DND-41 (cell line): ENCODE results near the gene TMEM63C.

Experiments used
- ATAC-seq: fragments of 200-7000 bp; cut with Tn5 transposase; 3 replicates; pipeline ENCODE4 v1.9.1; 2021; ENCODE audit warnings: low read depth; ENCODE audit not compliant: insufficient read depth
- DNase-seq: peaks from one replicate; pipeline ENCODE4 v3.0.0-alpha.2; 2020
- H2AFZ ChIP-seq: 2 replicates; pipeline ENCODE4 v1.6.0; 2012; ENCODE audit warnings: low read depth, low read length
- H3K27ac ChIP-seq: 2 replicates; pipeline ENCODE4 v1.5.1; 2012; ENCODE audit warnings: low read length, inconsistent platforms
- H3K27me3 ChIP-seq: fragments of 200-600 bp; sonication (generic); 2 replicates; pipeline ENCODE4 v1.6.0; 2012; ENCODE audit warnings: low read length, mild to moderate bottlenecking, inconsistent platforms; ENCODE audit not compliant: insufficient read depth, poor library complexity
- H3K36me3 ChIP-seq: 2 replicates; pipeline ENCODE4 v1.5.1; 2012; ENCODE audit warnings: low read length, inconsistent platforms; ENCODE audit not compliant: insufficient read depth
- H3K4me1 ChIP-seq: 2 replicates; pipeline ENCODE4 v1.5.1; 2012; ENCODE audit warnings: mild to moderate bottlenecking, low read length; ENCODE audit not compliant: insufficient read depth
- H3K4me2 ChIP-seq: 2 replicates; pipeline ENCODE4 v1.6.0; 2012; ENCODE audit warnings: mild to moderate bottlenecking, moderate library complexity, low read length, inconsistent platforms; ENCODE audit not compliant: insufficient read depth
- H3K4me3 ChIP-seq, 2 experiments: fragments of 200-600 bp in 1 of 2; shearing (Covaris generic) in 1 of 2; 2 replicates each; pipeline ENCODE4 v1.5.1; 2012 to 2016; ENCODE audit warnings: inconsistent platforms in 2 of 2, low read length in 2 of 2, mild to moderate bottlenecking in 2 of 2, low read depth in 1 of 2, moderate library complexity in 1 of 2
- H3K79me2 ChIP-seq: 2 replicates; pipeline ENCODE4 v1.6.0; 2012; ENCODE audit warnings: low read length, inconsistent platforms; ENCODE audit not compliant: insufficient read depth
- H3K9ac ChIP-seq: 2 replicates; pipeline ENCODE4 v1.6.0; 2012; ENCODE audit warnings: low read depth, mild to moderate bottlenecking, inconsistent platforms, low read length, moderate library complexity
- H3K9me3 ChIP-seq: 2 replicates; pipeline ENCODE4 v1.5.1; 2012; ENCODE audit warnings: low read length, moderate library complexity, mild to moderate bottlenecking, inconsistent platforms; ENCODE audit not compliant: insufficient read depth, severe bottlenecking
- H4K20me1 ChIP-seq: 2 replicates; pipeline ENCODE4 v1.6.0; 2012; ENCODE audit warnings: low read length; ENCODE audit not compliant: insufficient read depth
- EZH2 ChIP-seq: IDR thresholded peaks from 3 replicates; pipeline ENCODE4 v1.6.1; 2012; ENCODE audit warnings: borderline replicate concordance, low read depth, mild to moderate bottlenecking, moderate library complexity, low read length, inconsistent platforms; ENCODE audit not compliant: severe bottlenecking
- TF ChIP-seq, protein P1 (sequence below): IDR thresholded peaks from 2 replicates; pipeline ENCODE4 v1.5.1; 2012; ENCODE audit warnings: borderline replicate concordance, low read length, moderate library complexity, mild to moderate bottlenecking; ENCODE audit not compliant: poor library complexity, severe bottlenecking; ENCODE audit errors: extremely low read depth

Gene TMEM63C

DNA sequence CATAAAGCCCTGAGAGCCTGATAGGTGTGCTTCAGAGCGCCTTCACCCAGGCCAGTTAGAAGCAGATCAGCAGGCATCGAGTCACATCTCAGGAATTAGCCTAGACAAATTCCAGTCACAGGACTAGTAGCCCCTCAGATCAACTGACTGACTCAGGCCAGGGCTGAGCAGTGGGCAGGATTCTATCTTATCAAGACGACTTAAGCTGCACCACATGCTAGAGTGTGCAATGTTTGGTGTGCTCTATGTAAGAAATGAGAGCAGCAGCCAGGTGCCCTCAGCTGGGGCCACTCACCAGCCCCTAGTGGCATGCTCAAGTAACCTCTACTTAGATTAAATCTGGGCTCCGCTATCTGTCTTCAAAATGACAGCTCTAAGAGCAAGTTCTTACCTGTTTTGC, 109.1 kb downstream of the TMEM63C start:
- no peak for DNase-seq
- H2AFZ ChIP-seq, result no peak overlapping the region
- no peak overlapping the region for H3K27ac ChIP-seq
- H3K36me3 ChIP-seq, result peaks cover 22% of the 10 kb centered on the region; the same call in 1 of the 2 replicates
- H3K4me2 ChIP-seq, result no peak overlapping the region
- no peaks in the 10 kb centered on the region for H3K79me2 ChIP-seq
- no peaks in the 10 kb centered on the region for H3K27me3 ChIP-seq
- no peak for TF ChIP-seq EZH2
- TF ChIP-seq, protein P1, sequence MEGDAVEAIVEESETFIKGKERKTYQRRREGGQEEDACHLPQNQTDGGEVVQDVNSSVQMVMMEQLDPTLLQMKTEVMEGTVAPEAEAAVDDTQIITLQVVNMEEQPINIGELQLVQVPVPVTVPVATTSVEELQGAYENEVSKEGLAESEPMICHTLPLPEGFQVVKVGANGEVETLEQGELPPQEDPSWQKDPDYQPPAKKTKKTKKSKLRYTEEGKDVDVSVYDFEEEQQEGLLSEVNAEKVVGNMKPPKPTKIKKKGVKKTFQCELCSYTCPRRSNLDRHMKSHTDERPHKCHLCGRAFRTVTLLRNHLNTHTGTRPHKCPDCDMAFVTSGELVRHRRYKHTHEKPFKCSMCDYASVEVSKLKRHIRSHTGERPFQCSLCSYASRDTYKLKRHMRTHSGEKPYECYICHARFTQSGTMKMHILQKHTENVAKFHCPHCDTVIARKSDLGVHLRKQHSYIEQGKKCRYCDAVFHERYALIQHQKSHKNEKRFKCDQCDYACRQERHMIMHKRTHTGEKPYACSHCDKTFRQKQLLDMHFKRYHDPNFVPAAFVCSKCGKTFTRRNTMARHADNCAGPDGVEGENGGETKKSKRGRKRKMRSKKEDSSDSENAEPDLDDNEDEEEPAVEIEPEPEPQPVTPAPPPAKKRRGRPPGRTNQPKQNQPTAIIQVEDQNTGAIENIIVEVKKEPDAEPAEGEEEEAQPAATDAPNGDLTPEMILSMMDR, result peak; percentile 27
- H3K4me1 ChIP-seq, result no peaks in the 10 kb centered on the region
- H4K20me1 ChIP-seq, result no peaks in the 10 kb centered on the region
- peak; percentile 54; the same call in 2 of the 3 replicates for ATAC-seq
- no peak overlapping the region for H3K4me3 ChIP-seq
- no peak overlapping the region for H3K9ac ChIP-seq
- H3K9me3 ChIP-seq, result no peaks in the 10 kb centered on the region

DNA sequence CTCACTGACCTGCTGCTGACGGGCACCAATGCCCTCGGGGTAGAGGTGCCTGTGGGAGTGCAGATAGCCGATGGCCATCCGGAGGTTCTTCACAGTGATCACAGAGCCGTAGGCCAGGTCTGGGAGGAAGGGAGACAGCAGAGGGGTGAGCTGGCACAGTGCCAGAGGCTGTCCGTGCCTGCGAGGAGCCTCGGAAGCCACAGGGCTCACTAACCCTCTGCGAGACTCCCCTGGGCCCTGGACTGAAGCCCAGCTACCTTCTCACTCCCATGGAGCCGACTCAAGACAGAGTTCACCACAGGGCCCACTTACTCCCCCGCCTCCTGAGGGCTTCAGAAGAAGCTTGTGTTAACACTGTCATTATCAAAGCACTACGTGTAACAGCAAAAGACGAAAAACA, 114.6 kb downstream of the TMEM63C start:
- no peak overlapping the region for H2AFZ ChIP-seq
- no peaks in the 10 kb centered on the region for H3K27me3 ChIP-seq
- DNase-seq, result no peak
- H4K20me1 ChIP-seq, result no peaks in the 10 kb centered on the region
- no peaks in the 10 kb centered on the region for H3K4me1 ChIP-seq
- no peaks in the 10 kb centered on the region for H3K79me2 ChIP-seq
- TF ChIP-seq, protein P1, result no peak
- TF ChIP-seq EZH2, result no peak
- no peak overlapping the region for H3K27ac ChIP-seq
- H3K9ac ChIP-seq, result no peak overlapping the region
- no peak for ATAC-seq
- no peak overlapping the region for H3K4me2 ChIP-seq
- no peak overlapping the region for H3K4me3 ChIP-seq
- H3K36me3 ChIP-seq, result peaks cover 33% of the 10 kb centered on the region; the same call in 1 of the 2 replicates
- H3K9me3 ChIP-seq, result no peaks in the 10 kb centered on the region

DNA sequence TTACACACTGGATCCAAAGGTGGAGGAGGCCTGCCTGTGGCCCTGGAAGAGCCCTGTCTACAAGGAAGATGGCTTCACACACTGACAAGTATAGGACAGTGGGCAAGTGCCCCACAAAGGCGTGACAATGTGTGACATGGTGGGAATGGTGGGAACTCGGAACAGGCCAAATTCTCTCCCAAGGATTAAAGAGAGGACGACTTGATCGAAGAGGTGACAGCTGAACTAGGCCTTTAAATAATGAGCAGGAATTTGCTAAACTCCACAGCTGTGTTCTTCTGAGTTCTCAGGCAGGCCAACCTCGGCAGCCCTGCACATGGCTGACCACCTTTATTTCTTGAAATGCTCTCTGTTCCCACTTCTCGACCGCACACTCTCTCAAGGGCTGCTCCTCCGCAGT, 115.3 kb downstream of the TMEM63C start:
- TF ChIP-seq, protein P1, result no peak
- no peak for TF ChIP-seq EZH2
- no peak for DNase-seq
- Histone ChIP-seq H3K36me3 (peaks cover 39% of the 10 kb centered on the region; the same call in 1 of the 2 replicates), H3K9me3 (no peaks in the 10 kb centered on the region), H3K27ac (no peak overlapping the region), H2AFZ (no peak overlapping the region), H3K4me3 (no peak overlapping the region), H3K27me3 (no peaks in the 10 kb centered on the region), H4K20me1 (no peaks in the 10 kb centered on the region), H3K9ac (no peak overlapping the region), H3K4me1 (no peaks in the 10 kb centered on the region), H3K4me2 (no peak overlapping the region), H3K79me2 (no peaks in the 10 kb centered on the region)
- ATAC-seq, result no peak

- no peak overlapping the region for H3K27ac ChIP-seq
- H3K79me2 ChIP-seq, result no peaks in the 10 kb centered on the region
- H4K20me1 ChIP-seq, result no peaks in the 10 kb centered on the region
- no peak overlapping the region for H2AFZ ChIP-seq
- no peak for DNase-seq
- no peaks in the 10 kb centered on the region for H3K27me3 ChIP-seq
- peaks cover 51% of the 10 kb centered on the region for H3K36me3 ChIP-seq
- no peak overlapping the region for H3K4me3 ChIP-seq
- no peak overlapping the region for H3K4me2 ChIP-seq
- ATAC-seq, result no peak
- no peak overlapping the region for H3K9ac ChIP-seq
- H3K4me1 ChIP-seq, result no peaks in the 10 kb centered on the region
- no peak for TF ChIP-seq EZH2
- TF ChIP-seq, protein P1, result no peak
- H3K9me3 ChIP-seq, result no peaks in the 10 kb centered on the region
These were observed 118.2 kb downstream of the TMEM63C start for GRCh38 chr14:77299771-77300170.
